HepG2 (cell line): ENCODE measurements around the gene RPTOR. TPM values are rescaled to one million over a fixed set of nuclear protein-coding genes. Genes with fewer than 3 reads are reported as not detected.

Experiments
- E2F2 ChIP-seq: sonication (generic); formaldehyde crosslinking; IDR thresholded peaks from 2 replicates; pipeline ENCODE4 v1.4.0; 2020; ENCODE audit warnings: missing genetic modification reagents, borderline replicate concordance
- ERF ChIP-seq: IDR thresholded peaks from 2 replicates; pipeline ENCODE4 v1.6.1; 2018; ENCODE audit warnings: missing biosample characterization, missing genetic modification reagents
- FOXP4 ChIP-seq: sonication (generic); formaldehyde crosslinking; IDR thresholded peaks from 2 replicates; pipeline ENCODE4 v1.4.0; 2020; ENCODE audit warnings: missing genetic modification reagents
- KDM3A ChIP-seq: IDR thresholded peaks from 2 replicates; pipeline ENCODE4 v1.6.1; 2018; ENCODE audit warnings: low read depth, missing compliant biosample characterization
- MAFF ChIP-seq: IDR thresholded peaks from 2 replicates; pipeline ENCODE4 v1.6.1; 2011; ENCODE audit warnings: low read depth, low read length, improper control_type of control experiment
- MBNL3 ChIP-seq: fragments of 250-450 bp; sonication (Bioruptor Pico); conservative IDR thresholded peaks from 2 replicates; pipeline ENCODE4 v1.8.0; 2022; ENCODE audit warnings: mild to moderate bottlenecking, inconsistent platforms
- MTF1 ChIP-seq: sonication (generic); formaldehyde crosslinking; IDR thresholded peaks from 2 replicates; pipeline ENCODE4 v1.5.0; 2020; ENCODE audit warnings: missing genetic modification reagents
- POLR2G ChIP-seq: fragments of 200-400 bp; formaldehyde crosslinking; IDR thresholded peaks from 2 replicates; pipeline ENCODE4 v1.6.1; 2018; ENCODE audit warnings: mild to moderate bottlenecking, low read depth, low read length, moderate library complexity
- REPIN1 ChIP-seq: sonication (generic); formaldehyde crosslinking; IDR thresholded peaks from 2 replicates; pipeline ENCODE4 v1.8.0; 2022; ENCODE audit warnings: missing genetic modification reagents, low read depth, mild to moderate bottlenecking, borderline replicate concordance
- SATB2 ChIP-seq: sonication (generic); formaldehyde crosslinking; IDR thresholded peaks from 2 replicates; pipeline ENCODE4 v1.5.0; 2020; ENCODE audit warnings: missing genetic modification reagents
- SOX5 ChIP-seq: IDR thresholded peaks from 2 replicates; pipeline ENCODE4 v1.6.1; 2016; ENCODE audit warnings: borderline replicate concordance
- SRY ChIP-seq: sonication (generic); formaldehyde crosslinking; IDR thresholded peaks from 2 replicates; pipeline ENCODE4 v1.8.0; 2022; ENCODE audit warnings: mild to moderate bottlenecking, missing genetic modification reagents
- TFDP1 ChIP-seq: IDR thresholded peaks from 2 replicates; pipeline ENCODE4 v1.6.1; 2016; ENCODE audit warnings: missing compliant biosample characterization, missing genetic modification reagents, borderline replicate concordance
- THAP9 ChIP-seq: sonication (generic); formaldehyde crosslinking; IDR thresholded peaks from 2 replicates; pipeline ENCODE4; 2020; ENCODE audit warnings: missing genetic modification reagents, mild to moderate bottlenecking, borderline replicate concordance
- ZBTB14 ChIP-seq: sonication (generic); formaldehyde crosslinking; IDR thresholded peaks from 2 replicates; pipeline ENCODE4 v1.4.0; 2020; ENCODE audit warnings: missing genetic modification reagents
- ZNF24 ChIP-seq: fragments of 450-650 bp; IDR thresholded peaks from 2 replicates; pipeline ENCODE4 v1.6.1; 2017; ENCODE audit warnings: antibody characterized with exemption, mild to moderate bottlenecking
- ZNF432 ChIP-seq: sonication (generic); formaldehyde crosslinking; IDR thresholded peaks from 2 replicates; pipeline ENCODE4 v1.5.0; 2020; ENCODE audit warnings: missing genetic modification reagents, mild to moderate bottlenecking, borderline replicate concordance
- ZNF569 ChIP-seq: sonication (generic); formaldehyde crosslinking; IDR thresholded peaks from 2 replicates; pipeline ENCODE4 v1.5.0; 2020; ENCODE audit warnings: mild to moderate bottlenecking, missing genetic modification reagents, moderate library complexity, borderline replicate concordance
- ZNF577 ChIP-seq: sonication (generic); formaldehyde crosslinking; IDR thresholded peaks from 2 replicates; pipeline ENCODE4 v1.4.0; 2020; ENCODE audit warnings: mild to moderate bottlenecking, low read depth, missing genetic modification reagents, borderline replicate concordance
- ZNF780A ChIP-seq: sonication (generic); formaldehyde crosslinking; IDR thresholded peaks from 2 replicates; pipeline ENCODE4 v1.8.0; 2022; ENCODE audit warnings: mild to moderate bottlenecking, missing genetic modification reagents, moderate library complexity
- ZSCAN30 ChIP-seq: sonication (generic); formaldehyde crosslinking; IDR thresholded peaks from 2 replicates; pipeline ENCODE4 v1.5.0; 2020; ENCODE audit warnings: mild to moderate bottlenecking, missing genetic modification reagents
- polyA plus RNA-seq, 8 experiments: library from polyadenylated mRNA; depleted of rRNA in 3 of 8; stranded (reverse) in 7 of 8; unstranded in 1 of 8; fragments of >200 nt; fragmentation: Illumina TruSeq in 4 of 8; extraction: Trizol in 4 of 8; gene quantifications; 2 replicates each; pipeline versions ENCODE4 v1.2.1 to v1.2.3, GENCODE V29; 2011 to 2016; ENCODE audit warnings: low read depth in 4 of 8, missing spikeins in 1 of 8, mixed read lengths in 1 of 8; ENCODE audit not compliant: insufficient read depth in 1 of 8
- total RNA-seq, 5 experiments: library from RNA; depleted of rRNA; stranded (reverse); fragments of >200 nt; fragmentation: Illumina TruSeq; extraction: Trizol; gene quantifications; 2 replicates each; pipeline ENCODE4 v1.2.3, GENCODE V29; 2016; ENCODE audit warnings: low read depth in 1 of 5

RPTOR gene
- total and polyA plus RNA-seq, 2 of the 13 experiments (the other 11 are each of a cell fraction or from before 2014, with no cell fraction given): 6.6 to 25.3 TPM

GRCh38 chr17:80668375-80669148 is 123.9 kb downstream of the RPTOR start (continued):
- TF ChIP-seq MAFF (peak; percentile 78), MTF1 (CRISPR knock-in tag) (no peak), ZNF569 (CRISPR knock-in tag) (no peak), FOXP4 (CRISPR knock-in tag) (0 out of 2 replicates have a peak, but pooled peaks have one; percentile 5), ERF (CRISPR knock-in tag) (no peak), ZNF577 (no peak), SOX5 (peak; percentile 81; the same call in 1 of the 2 replicates), REPIN1 (CRISPR knock-in tag) (no peak), E2F2 (CRISPR knock-in tag) (no peak), SATB2 (CRISPR knock-in tag) (no peak), KDM3A (no peak), ZNF780A (CRISPR knock-in tag) (0 out of 2 replicates have a peak, but pooled peaks have one; percentile 29), SRY (CRISPR knock-in tag) (no peak), ZBTB14 (CRISPR knock-in tag) (no peak), POLR2G (no peak), THAP9 (CRISPR knock-in tag) (no peak), ZNF432 (CRISPR knock-in tag) (0 out of 2 replicates have a peak, but pooled peaks have one; percentile 73), ZSCAN30 (CRISPR knock-in tag) (no peak), ZNF24 (no peak), TFDP1 (CRISPR knock-in tag) (no peak), MBNL3 (CRISPR knock-in tag) (no peak)
